Ovary (tissue), 9 donors: ENCODE measurements around the gene C6orf136. TPM values are rescaled to one million over a fixed set of nuclear protein-coding genes. Genes with fewer than 3 reads are reported as not detected.

Source experiments
- DNase-seq, 5 donors: peaks; one replicate each; pipeline ENCODE4 v3.0.0-alpha.2; 2019 to 2020
- H3K27ac ChIP-seq, 2 donors: fragments of 200-600 bp; one replicate each; pipeline versions ENCODE4 v1.5.1 to v1.8.0; 2019 to 2022
- H3K27me3 ChIP-seq: fragments of 200-600 bp; one replicate; pipeline ENCODE4 v1.8.0; 2022
- H3K36me3 ChIP-seq: fragments of 200-600 bp; sonication (generic); one replicate; pipeline ENCODE4 v1.5.1; 2019
- H3K4me1 ChIP-seq: one replicate; pipeline ENCODE4 v1.8.1; 2013; ENCODE audit warnings: mild to moderate bottlenecking, moderate library complexity; ENCODE audit not compliant: insufficient read depth
- H3K4me3 ChIP-seq: fragments of 200-600 bp; sonication (generic); one replicate; pipeline ENCODE4 v1.5.1; 2017
- H3K9me3 ChIP-seq, 2 donors: fragments of 200-600 bp in 1 of 2; sonication (generic) in 1 of 2; one replicate each; pipeline versions ENCODE4 v1.5.1 to v1.8.1; 2013 to 2019; ENCODE audit warnings: mild to moderate bottlenecking in 1 of 2, moderate library complexity in 1 of 2
- EP300 ChIP-seq: sonication (generic); formaldehyde crosslinking; IDR thresholded peaks from one replicate; pipeline ENCODE4 v1.6.1; 2017; ENCODE audit warnings: antibody characterized with exemption
- POLR2A ChIP-seq: fragments of 450-650 bp; IDR thresholded peaks from one replicate; pipeline ENCODE4 v1.6.1; 2017; ENCODE audit warnings: antibody characterized with exemption, mild to moderate bottlenecking, moderate library complexity
- WGBS, 3 donors: extraction: QIAGEN DNeasy Blood & Tissue Kit in 1 of 3; methylation state at CpG; one replicate each; pipeline versions ENCODE4 v1.1.5 to v1.1.7; 2013 to 2017; 5-methylcytosine and 5-hydroxymethylcytosine counted together
- intact Hi-C, 4 donors: fragments of 100-400 bp; cut with DNase I; formaldehyde crosslinking; loops; one replicate each; pipeline versions ENCODE4 v1.11.0 to v1.15.1; 2022 to 2023
- polyA plus RNA-seq, 2 donors: library from polyadenylated mRNA; stranded (reverse); fragments of 200-250 nt in 1 of 2; fragments of 350-450 nt in 1 of 2; fragmentation: Illumina TruSeq in 1 of 2; extraction: RNeasy Lipid Tissue Mini Kit (QIAGEN cat#74804) in 1 of 2; gene quantifications; one replicate each; pipeline ENCODE4 v1.2.3, GENCODE V29; 2013 to 2014
- total RNA-seq, 7 donors: library from RNA; depleted of rRNA in 2 of 7; stranded (reverse); fragments of >200 nt in 2 of 7; fragmentation: NEBNext Ultra II Directional in 3 of 7; extraction: Animal tissue kit (Norgen Biotek cat#: 25700) in 3 of 7; gene quantifications; one replicate each; pipeline versions ENCODE4 v1.1.0 to v1.2.4, GENCODE V29; 2016 to 2023
- TF ChIP-seq, protein P1 (sequence below), 3 donors: fragments of 450-650 bp in 2 of 3; fragments of 200-600 bp in 1 of 3; IDR thresholded peaks; one replicate each; pipeline versions ENCODE4 v1.5.1 to v1.8.0; 2016 to 2022; ENCODE audit warnings: antibody characterized with exemption in 3 of 3, mild to moderate bottlenecking in 1 of 3
- donor health status: DM: no; HTN: no; CAD: no; lungs with moderate emphysema.
- donor health status: DM: no; HTN: no; CAD: no.
- donor health status: Bipolar disorder and iron deficiency.
- donor health status: DM: yes; HTN: yes; CAD: no.
- donor health status: DM: no; HTN: no; CAD: no.
- donor health status: DM: yes; HTN: yes; CAD: no.

The C6orf136 gene
- total and polyA plus RNA-seq, 9 donors, result 6.0 to 20.0 (median 12.8) TPM

DNA sequence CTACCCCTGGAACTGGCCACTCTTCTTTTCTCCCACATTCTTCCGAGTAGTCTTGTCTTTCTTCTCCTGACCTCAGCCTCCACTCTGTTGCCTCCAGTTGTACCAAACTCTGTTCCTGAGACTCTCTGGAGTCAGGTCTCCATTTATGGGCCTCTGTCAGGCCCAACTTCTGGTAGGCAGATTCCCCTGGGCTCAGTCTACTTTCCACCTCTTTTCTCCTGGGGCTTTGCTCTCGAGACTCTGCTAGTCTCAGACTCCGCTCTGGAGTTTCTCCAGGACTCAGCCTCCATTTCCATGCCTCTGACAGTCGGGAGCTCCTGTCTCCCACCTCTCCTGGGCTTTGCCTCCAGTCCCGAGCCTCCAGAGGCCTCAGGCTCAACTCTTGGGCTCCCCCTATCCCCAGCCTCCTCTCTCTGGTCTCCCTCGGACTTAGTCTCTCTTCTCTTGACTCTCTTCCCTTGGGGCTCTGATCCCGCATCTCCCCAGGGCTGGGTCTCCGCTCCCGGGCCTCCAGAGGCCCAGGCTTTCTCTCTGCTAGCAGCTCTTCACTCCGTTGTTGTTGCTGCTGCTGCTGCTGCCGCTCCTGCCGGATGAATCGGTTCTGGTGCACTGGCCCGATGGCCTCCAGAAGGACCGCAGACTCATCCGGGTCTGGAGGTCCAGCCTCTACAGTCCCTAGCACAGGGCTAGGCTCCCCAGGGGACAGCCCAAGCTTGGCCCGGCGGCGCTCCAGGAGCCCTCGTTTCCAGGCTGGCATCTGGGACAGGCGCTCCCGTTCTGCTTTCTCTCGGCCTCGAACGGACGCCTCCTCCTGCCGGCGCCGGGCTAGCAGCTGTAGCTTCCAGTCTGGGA, 38.5 kb downstream of the C6orf136 start:
- Histone ChIP-seq H3K9me3 (no peaks in the 10 kb centered on the region), H3K27ac (peak overlapping the region; percentile 95 to 96), H3K4me3 (peak overlapping the region; percentile 54), H3K36me3 (no peaks in the 10 kb centered on the region), H3K27me3 (no peaks in the 10 kb centered on the region), H3K4me1 (peaks cover 11% of the 10 kb centered on the region)
- DNase-seq, result peak in 2 of 5 donors; percentile 50 to 52
- WGBS, 3 donors, result 43 to 53% (median 47%) methylated on average over 29 of the region's 29 CpGs
- TF ChIP-seq, protein P1, sequence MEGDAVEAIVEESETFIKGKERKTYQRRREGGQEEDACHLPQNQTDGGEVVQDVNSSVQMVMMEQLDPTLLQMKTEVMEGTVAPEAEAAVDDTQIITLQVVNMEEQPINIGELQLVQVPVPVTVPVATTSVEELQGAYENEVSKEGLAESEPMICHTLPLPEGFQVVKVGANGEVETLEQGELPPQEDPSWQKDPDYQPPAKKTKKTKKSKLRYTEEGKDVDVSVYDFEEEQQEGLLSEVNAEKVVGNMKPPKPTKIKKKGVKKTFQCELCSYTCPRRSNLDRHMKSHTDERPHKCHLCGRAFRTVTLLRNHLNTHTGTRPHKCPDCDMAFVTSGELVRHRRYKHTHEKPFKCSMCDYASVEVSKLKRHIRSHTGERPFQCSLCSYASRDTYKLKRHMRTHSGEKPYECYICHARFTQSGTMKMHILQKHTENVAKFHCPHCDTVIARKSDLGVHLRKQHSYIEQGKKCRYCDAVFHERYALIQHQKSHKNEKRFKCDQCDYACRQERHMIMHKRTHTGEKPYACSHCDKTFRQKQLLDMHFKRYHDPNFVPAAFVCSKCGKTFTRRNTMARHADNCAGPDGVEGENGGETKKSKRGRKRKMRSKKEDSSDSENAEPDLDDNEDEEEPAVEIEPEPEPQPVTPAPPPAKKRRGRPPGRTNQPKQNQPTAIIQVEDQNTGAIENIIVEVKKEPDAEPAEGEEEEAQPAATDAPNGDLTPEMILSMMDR (IDR thresholded peaks at IDR 0.05), result no peak
- no peak for TF ChIP-seq POLR2A
- TF ChIP-seq EP300, result no peak
- intact Hi-C loops, result loop anchor here in 3 of 4 donors (2.0 to 10.0 kb wide), 3 partner anchors 35 to 199 kb away; partner anchors contain the start of genes TUBB (in 3 of the 3), DDR1 (in 2 of the 3), MRPS18B (in 1 of the 3) and PPP1R10 (in 1 of the 3)

DNA sequence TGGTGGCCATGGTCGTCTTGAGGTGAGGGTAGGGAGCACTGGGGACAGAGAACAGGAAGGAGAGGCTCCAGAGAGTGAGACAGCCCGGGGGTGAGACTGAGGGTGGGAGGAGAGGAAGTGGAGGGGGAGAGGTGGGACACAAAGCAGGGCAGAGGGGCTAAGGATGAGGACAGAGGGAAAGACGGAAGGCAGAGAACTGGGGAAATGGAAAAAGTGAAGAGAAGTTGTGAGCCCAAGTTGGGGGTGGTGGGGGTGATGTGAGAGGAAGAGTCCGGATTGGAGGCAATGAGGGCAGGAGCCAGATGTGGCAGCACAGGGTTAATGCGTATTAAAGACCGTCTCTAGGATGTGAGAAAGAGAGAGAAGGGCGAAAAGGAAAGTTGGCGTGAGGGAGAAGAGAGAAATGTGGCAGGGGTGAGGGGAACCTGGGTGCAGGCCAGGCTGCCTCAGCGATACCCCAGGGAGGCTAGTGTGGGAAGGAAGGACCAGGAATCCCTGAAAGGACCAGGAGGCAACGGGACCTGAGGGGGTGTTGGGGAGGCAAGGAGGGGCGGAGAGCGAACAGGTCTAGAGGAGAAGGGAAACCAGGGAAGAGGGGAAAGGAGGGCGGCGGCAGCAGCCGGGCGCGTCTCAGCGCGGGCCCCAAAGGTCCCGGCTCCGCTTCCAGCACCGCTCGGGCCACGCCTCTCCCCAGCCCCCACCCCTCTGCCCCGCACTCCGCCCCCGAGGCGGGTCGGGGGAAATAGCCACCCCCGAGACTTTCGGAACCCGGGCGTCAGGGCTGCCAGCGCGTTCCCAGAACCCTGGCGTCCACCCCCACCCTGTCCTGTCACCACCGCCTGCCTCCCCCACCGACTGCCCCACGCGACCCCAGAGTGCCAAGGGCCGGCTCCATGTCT, 39.3 kb downstream of the C6orf136 start, which contains the start of gene PPP1R18:
TSS of gene PPP1R18 (minus strand) at position 637 of the 899 bp plus-strand sequence. CDS start at position 10, 627 bp downstream.
- Histone ChIP-seq H3K27me3 (no peaks in the 10 kb centered on the region), H3K9me3 (no peaks in the 10 kb centered on the region), H3K36me3 (no peaks in the 10 kb centered on the region), H3K4me1 (peaks cover 11% of the 10 kb centered on the region), H3K27ac (peak within 1 kb of the TSS; percentile 95 to 96), H3K4me3 (peak within 1 kb of the TSS; percentile 54)
- TF ChIP-seq, protein P1 (IDR thresholded peaks at IDR 0.05), result no peak
- TF ChIP-seq EP300 (no peak), POLR2A (peak; percentile 17)
- DNase-seq, result peak; percentile 82 to 87 (median 82)
- intact Hi-C loops, result loop anchor here in 3 of 4 donors (2.0 to 10.0 kb wide), 3 partner anchors 35 to 199 kb away; partner anchors contain the start of genes TUBB (in 3 of the 3), DDR1 (in 2 of the 3), MRPS18B (in 1 of the 3) and PPP1R10 (in 1 of the 3)
- WGBS, 3 donors, result 1 to 2% (median 2%) methylated on average over 39 to 41 of the region's 41 CpGs

DNA sequence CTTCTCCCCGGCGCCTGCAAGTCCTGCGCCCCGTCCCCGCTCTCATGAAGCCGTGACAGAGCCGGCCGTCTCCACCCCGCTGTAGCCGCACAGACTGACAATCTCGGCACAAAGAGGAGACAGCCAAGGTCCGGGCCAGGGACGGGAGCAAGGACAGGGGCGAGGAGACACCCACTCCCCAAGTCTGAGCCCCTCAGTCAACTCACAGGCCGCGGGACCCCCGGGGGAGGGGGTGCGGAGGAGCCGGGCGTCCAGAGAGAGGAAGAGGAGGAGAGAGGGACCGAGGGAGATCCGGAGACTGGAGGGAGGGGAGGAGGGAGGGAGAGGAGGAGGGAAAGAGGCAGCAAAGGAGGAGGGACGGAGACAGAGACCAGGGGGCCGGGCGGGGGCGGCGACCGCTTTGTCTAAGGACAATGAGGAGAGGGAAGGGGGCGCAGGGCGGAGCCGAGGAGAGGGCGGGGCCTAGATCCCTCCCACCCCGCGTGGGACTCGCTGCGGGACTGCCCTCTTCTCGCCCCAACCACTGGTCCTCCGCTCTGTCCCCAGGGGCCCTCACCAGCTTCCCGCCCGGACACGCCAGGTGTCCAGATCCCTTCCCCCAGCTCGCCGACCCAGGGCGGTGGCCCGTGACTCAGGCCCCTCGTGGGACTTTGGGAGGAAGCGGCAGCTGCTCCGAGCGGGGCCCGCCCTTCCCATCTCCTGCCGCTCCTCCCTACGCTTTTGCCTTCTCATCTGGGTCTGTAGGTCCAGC, 40.1 kb downstream of the C6orf136 start:
- intact Hi-C loops, result loop anchor here in 3 of 4 donors (2.0 to 10.0 kb wide), 3 partner anchors 34 to 198 kb away; partner anchors contain the start of genes TUBB (in 3 of the 3), DDR1 (in 2 of the 3), MRPS18B (in 1 of the 3) and PPP1R10 (in 1 of the 3)
- Histone ChIP-seq H3K4me3 (peak overlapping the region; percentile 54), H3K4me1 (peaks cover 10% of the 10 kb centered on the region), H3K27me3 (no peaks in the 10 kb centered on the region), H3K36me3 (no peaks in the 10 kb centered on the region), H3K27ac (peak overlapping the region; percentile 95 to 96), H3K9me3 (no peaks in the 10 kb centered on the region)
- TF ChIP-seq POLR2A (peak; percentile 64), EP300 (peak; percentile 35)
- TF ChIP-seq, protein P1 (IDR thresholded peaks at IDR 0.05), result no peak
- 0% methylated on average over 45 to 52 of the region's 52 CpGs for WGBS, 3 donors
- DNase-seq, result peak; percentile 91 to 93 (median 93)
